ENCODE data around the gene VCPKMT. TPM values are rescaled to one million over a fixed set of nuclear protein-coding genes. Genes with fewer than 3 reads are reported as not detected.

The VCPKMT gene
- polyA plus RNA-seq, 1 experiment, result 7.7 TPM

DNA sequence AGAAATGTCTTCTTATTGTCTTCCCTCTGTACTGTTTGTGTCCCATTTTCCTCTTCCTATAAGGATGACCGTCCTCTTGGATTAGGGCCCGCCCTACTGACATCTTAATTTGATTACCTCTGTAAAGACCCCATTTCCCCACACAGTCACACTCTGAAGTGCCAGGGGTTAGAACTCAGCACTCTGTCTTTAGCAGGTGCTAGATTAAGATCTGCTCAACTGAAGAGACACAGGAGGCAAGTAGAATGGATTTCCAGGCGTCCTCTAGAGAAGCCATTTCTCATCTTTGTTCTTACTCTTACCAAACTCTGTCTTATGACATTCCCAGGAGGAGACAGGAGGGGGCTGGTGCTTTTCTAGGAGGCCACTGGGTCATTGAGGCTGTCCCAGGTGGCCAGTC, 50.8 kb downstream of the VCPKMT start:
- Histone ChIP-seq H3K27ac (ENCODE audit: low read depth, low read length) (no peak overlapping the region), H3K27me3 (ENCODE audit: control insufficient read depth, insufficient read depth, low read length) (no peaks in the 10 kb centered on the region), H3K9me3 (ENCODE audit: control insufficient read depth, insufficient read depth, low read length) (no peaks in the 10 kb centered on the region), H3K4me3 (ENCODE audit: low read depth, low read length) (no peak overlapping the region)
- no peak for DNase-seq (ENCODE audit: low read depth, low spot score)
- TF ChIP-seq, protein P1, sequence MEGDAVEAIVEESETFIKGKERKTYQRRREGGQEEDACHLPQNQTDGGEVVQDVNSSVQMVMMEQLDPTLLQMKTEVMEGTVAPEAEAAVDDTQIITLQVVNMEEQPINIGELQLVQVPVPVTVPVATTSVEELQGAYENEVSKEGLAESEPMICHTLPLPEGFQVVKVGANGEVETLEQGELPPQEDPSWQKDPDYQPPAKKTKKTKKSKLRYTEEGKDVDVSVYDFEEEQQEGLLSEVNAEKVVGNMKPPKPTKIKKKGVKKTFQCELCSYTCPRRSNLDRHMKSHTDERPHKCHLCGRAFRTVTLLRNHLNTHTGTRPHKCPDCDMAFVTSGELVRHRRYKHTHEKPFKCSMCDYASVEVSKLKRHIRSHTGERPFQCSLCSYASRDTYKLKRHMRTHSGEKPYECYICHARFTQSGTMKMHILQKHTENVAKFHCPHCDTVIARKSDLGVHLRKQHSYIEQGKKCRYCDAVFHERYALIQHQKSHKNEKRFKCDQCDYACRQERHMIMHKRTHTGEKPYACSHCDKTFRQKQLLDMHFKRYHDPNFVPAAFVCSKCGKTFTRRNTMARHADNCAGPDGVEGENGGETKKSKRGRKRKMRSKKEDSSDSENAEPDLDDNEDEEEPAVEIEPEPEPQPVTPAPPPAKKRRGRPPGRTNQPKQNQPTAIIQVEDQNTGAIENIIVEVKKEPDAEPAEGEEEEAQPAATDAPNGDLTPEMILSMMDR (IDR thresholded peaks at IDR 0.05; ENCODE audit: low read depth, low read length), result no peak
- CTCF ChIA-PET, result interaction anchor here (0.5 kb wide), 1 partner anchor 81 kb away, joined by 4 read pairs; no protein-coding TSS in a partner anchor
- POLR2A ChIA-PET, result no interaction called here

DNA sequence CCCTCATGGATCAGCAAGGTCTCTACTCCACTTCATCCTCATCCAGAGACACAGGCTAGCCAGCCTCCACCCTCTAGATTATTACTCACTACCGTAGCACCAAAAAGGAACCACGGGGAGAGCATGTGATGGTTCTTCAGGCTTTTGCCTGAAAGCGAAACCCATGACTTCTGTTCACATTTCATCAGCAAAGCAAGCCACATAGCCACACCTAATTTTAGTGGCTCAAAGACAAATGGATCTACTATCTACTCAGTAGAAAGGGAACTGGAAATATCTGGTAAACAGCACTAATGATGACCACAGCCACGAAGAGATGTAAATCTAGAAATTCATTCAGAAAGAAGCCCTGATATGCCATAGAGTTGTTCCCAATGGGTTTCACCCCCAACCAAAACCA, 51.4 kb downstream of the VCPKMT start:
- CTCF ChIA-PET, result no interaction called here
- no peak overlapping the region for H3K27ac ChIP-seq (ENCODE audit: low read depth, low read length)
- no peak for DNase-seq (ENCODE audit: low read depth, low spot score)
- no peak overlapping the region for H3K4me3 ChIP-seq (ENCODE audit: low read depth, low read length)
- POLR2A ChIA-PET, result no interaction called here
- H3K9me3 ChIP-seq (ENCODE audit: control insufficient read depth, insufficient read depth, low read length), result no peaks in the 10 kb centered on the region
- TF ChIP-seq, protein P1 (IDR thresholded peaks at IDR 0.05; ENCODE audit: low read depth, low read length), result no peak
- no peaks in the 10 kb centered on the region for H3K27me3 ChIP-seq (ENCODE audit: control insufficient read depth, insufficient read depth, low read length)

DNA sequence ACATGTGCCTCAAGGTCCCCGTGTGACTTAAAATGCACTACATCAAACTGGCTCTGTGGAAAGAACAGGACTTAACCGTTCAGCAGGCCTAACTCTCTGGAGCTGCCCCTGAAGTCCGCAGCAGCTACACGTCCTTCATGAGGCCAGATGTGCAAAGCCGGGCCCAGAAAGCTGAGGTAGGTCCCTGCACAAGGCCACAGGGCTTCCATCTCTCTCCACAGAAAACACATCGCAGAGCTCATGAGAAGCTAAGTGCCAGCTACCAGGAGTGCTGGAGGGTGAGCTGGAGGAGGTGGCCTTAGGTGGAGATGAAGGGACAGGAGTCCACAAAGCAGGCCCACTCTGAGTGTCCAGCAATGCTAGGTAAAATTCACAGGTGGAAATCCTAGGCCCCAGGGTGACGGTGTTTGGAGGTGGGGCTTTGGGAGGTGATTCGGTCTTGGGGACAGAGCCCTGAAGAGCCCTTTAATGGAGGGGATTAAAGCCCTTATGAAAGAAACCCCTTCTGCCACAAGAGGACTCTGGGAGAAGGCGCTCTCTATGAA, 52.4 kb downstream of the VCPKMT start:
- no peaks in the 10 kb centered on the region for H3K27me3 ChIP-seq (ENCODE audit: control insufficient read depth, insufficient read depth, low read length)
- no peaks in the 10 kb centered on the region for H3K9me3 ChIP-seq (ENCODE audit: control insufficient read depth, insufficient read depth, low read length)
- POLR2A ChIA-PET, result no interaction called here
- no peak for DNase-seq (ENCODE audit: low read depth, low spot score)
- TF ChIP-seq, protein P1 (IDR thresholded peaks at IDR 0.05; ENCODE audit: low read depth, low read length), result no peak
- CTCF ChIA-PET, result interaction anchor here (5.6 kb wide), 1 partner anchor 202 kb away, joined by 29 read pairs; no protein-coding TSS in a partner anchor
- no peak overlapping the region for H3K4me3 ChIP-seq (ENCODE audit: low read depth, low read length)
- H3K27ac ChIP-seq (ENCODE audit: low read depth, low read length), result no peak overlapping the region

GRCh38 chr14:50062438-50063085, 53.8 kb downstream of the VCPKMT start:
- no peaks in the 10 kb centered on the region for H3K27me3 ChIP-seq (ENCODE audit: control insufficient read depth, insufficient read depth, low read length)
- ChIA-PET CTCF (interaction anchor here (1.0 to 5.6 kb wide), 4 partner anchors 42 to 201 kb away, joined by 3 to 29 read pairs (median 4); no protein-coding TSS in a partner anchor), POLR2A (interaction anchor here (0.9 kb wide), 1 partner anchor 442 kb away, joined by 3 read pairs; the partner anchor contains the start of genes MGAT2 and RPL36AL)
- no peak for DNase-seq (ENCODE audit: low read depth, low spot score)
- H3K4me3 ChIP-seq (ENCODE audit: low read depth, low read length), result no peak overlapping the region
- H3K9me3 ChIP-seq (ENCODE audit: control insufficient read depth, insufficient read depth, low read length), result no peaks in the 10 kb centered on the region
- H3K27ac ChIP-seq (ENCODE audit: low read depth, low read length), result peak overlapping the region; percentile 99
- TF ChIP-seq, protein P1 (IDR thresholded peaks at IDR 0.05; ENCODE audit: low read depth, low read length), result no peak
